Bronchial epithelial cell (primary cell): ENCODE data around the gene PLEKHH3. TPM values are rescaled to one million over a fixed set of nuclear protein-coding genes. Genes with fewer than 3 reads are reported as not detected.
"Not testable (repeated sequence)": the region's sequence is repeated elsewhere in the genome, so short reads cannot be mapped to it uniquely, and the experiment has no call there.

Experiments used
- DNase-seq: peaks from one replicate; pipeline ENCODE4 v3.0.0-alpha.2; 2010; ENCODE audit warnings: low read depth
- FAIRE-seq: peaks from 2 replicates; lab custom pipeline; 2011; peaks lifted over from hg19 to GRCh38; lab: Jason Lieb, UNC
- H3K27me3 ChIP-seq: 2 replicates; pipeline ENCODE4 v1.5.1; 2011; ENCODE audit warnings: low read length; ENCODE audit not compliant: control insufficient read depth, insufficient read depth
- H3K36me3 ChIP-seq: 2 replicates; pipeline ENCODE4 v1.5.1; 2011; ENCODE audit warnings: low read length; ENCODE audit not compliant: control insufficient read depth, insufficient read depth
- H3K4me3 ChIP-seq: 2 replicates; pipeline ENCODE4 v1.5.1; 2011; ENCODE audit warnings: mild to moderate bottlenecking, low read depth, low read length, control low read depth
- CTCF ChIP-seq: IDR thresholded peaks from 2 replicates; pipeline ENCODE4 v1.5.1; 2011; ENCODE audit warnings: mild to moderate bottlenecking, moderate library complexity, low read length, control low read depth, inconsistent platforms; ENCODE audit not compliant: insufficient read depth, severe bottlenecking
- total RNA-seq: library from RNA; depleted of rRNA; stranded (reverse); fragments of >200 nt; gene quantifications from 2 replicates; pipeline ENCODE4 v1.2.1, GENCODE V29; 2014

PLEKHH3 gene
- total RNA-seq, 1 donor from 2014 or later: 15.3 TPM

GRCh38 chr17:42660692-42661345 lies 16.0 kb downstream of the PLEKHH3 start:
- FAIRE-seq: no peak
- Histone ChIP-seq H3K27me3 (no peaks in the 10 kb centered on the region), H3K36me3 (peaks cover 4% of the 10 kb centered on the region), H3K4me3 (no peak overlapping the region)
- DNase-seq: no peak
- no peak for TF ChIP-seq CTCF

GRCh38 chr17:42659932-42660274 lies 16.9 kb downstream of the PLEKHH3 start:
- H3K27me3 ChIP-seq, H3K36me3 ChIP-seq, DNase-seq, FAIRE-seq: not testable (repeated sequence)
- H3K4me3 ChIP-seq: peak overlapping the region; percentile 67

- FAIRE-seq (no peak), DNase-seq (peak; percentile 83)
- peaks cover 2% of the 10 kb centered on the region for H3K36me3 ChIP-seq
- no peaks in the 10 kb centered on the region for H3K27me3 ChIP-seq
- H3K4me3 ChIP-seq: peak within 1 kb of the TSS; percentile 67
- TF ChIP-seq CTCF: no peak
These were observed 17.5 kb downstream of the PLEKHH3 start, which contains the start of gene TUBG2 for GRCh38 chr17:42659079-42659931. Gene TUBG2 (plus strand): TSS chr17:42659284. CDS start chr17:42659504, 220 bp downstream.

- no peak overlapping the region for H3K4me3 ChIP-seq
- no peak for FAIRE-seq
These were observed 18.8 kb downstream of the PLEKHH3 start for GRCh38 chr17:42657824-42658588.

GRCh38 chr17:42655528-42655927 lies 21.3 kb downstream of the PLEKHH3 start:
- TF ChIP-seq CTCF: no peak
- FAIRE-seq (no peak), DNase-seq (no peak)
- Histone ChIP-seq H3K4me3 (no peak overlapping the region), H3K27me3 (no peaks in the 10 kb centered on the region), H3K36me3 (no peaks in the 10 kb centered on the region)

More at GRCh38 chr17:42657824-42658588, 18.8 kb downstream of the PLEKHH3 start:
- no peak for TF ChIP-seq CTCF
- H3K27me3 ChIP-seq: no peaks in the 10 kb centered on the region
- DNase-seq: no peak
- H3K36me3 ChIP-seq: peaks cover 2% of the 10 kb centered on the region
